ENCODE data around the gene ULK1. TPM values are rescaled to one million over a fixed set of nuclear protein-coding genes. Genes with fewer than 3 reads are reported as not detected.

Gene ULK1
- total RNA-seq, 1 experiment from 2014 or later, result 72.1 TPM

GRCh38 chr12:131919051-131919347 lies 24.6 kb downstream of the ULK1 start:
- no peaks in the 10 kb centered on the region for H3K4me1 ChIP-seq (ENCODE audit: control insufficient read depth, insufficient read depth, low read length)
- DNase-seq (ENCODE audit: low read depth, low spot score) (no peak), ATAC-seq (no peak)
- no peaks in the 10 kb centered on the region for H3K9me3 ChIP-seq (ENCODE audit: control insufficient read depth, insufficient read depth, low read depth, low read length)
- in situ Hi-C loops (cut with HindIII; ENCODE audit: low pct_unique_long_range_greater_than_20kb, low sequenced_read_pairs) (no loop called here), intact Hi-C loops (cut with micrococcal nuclease; ENCODE audit: unreplicated experiment) (no loop called here)
- no peaks in the 10 kb centered on the region for H3K36me3 ChIP-seq (ENCODE audit: control insufficient read depth, insufficient read depth, low read length)
- BruUV-seq (replicated peaks), result no TSS peak
- TF ChIP-seq POLR2AphosphoS5 (IDR thresholded peaks at IDR 0.05; ENCODE audit: low read depth, low read length), result no peak
- TF ChIP-seq SIN3A (IDR thresholded peaks at IDR 0.05; ENCODE audit: borderline replicate concordance, insufficient read depth, low read depth, low read length), result no peak
- TF ChIP-seq CTCF (IDR thresholded peaks at IDR 0.05), result no peak
- no peak for TF ChIP-seq REST (IDR thresholded peaks at IDR 0.05; ENCODE audit: insufficient read depth in 1 of 2, low read depth in 2 of 2, low read length in 1 of 2)
- TF ChIP-seq TCF7L2 (IDR thresholded peaks at IDR 0.05; ENCODE audit: low read depth, low read length), result no peak
- POLR2A ChIA-PET, result no interaction called here
- no peak overlapping the region for H3K27ac ChIP-seq (ENCODE audit: low read length)
- CTCF ChIA-PET, result no interaction called here
- H3K27me3 ChIP-seq (ENCODE audit: control insufficient read depth, insufficient read depth, low read length), result no peaks in the 10 kb centered on the region
- no peak overlapping the region for H3K4me3 ChIP-seq (ENCODE audit: low read depth in 2 of 2, low read length in 2 of 2)

- Histone ChIP-seq H3K27ac (ENCODE audit: low read length) (no peak overlapping the region), H3K4me3 (ENCODE audit: low read depth in 2 of 2, low read length in 2 of 2) (no peak overlapping the region), H3K9me3 (ENCODE audit: control insufficient read depth, insufficient read depth, low read depth, low read length) (no peaks in the 10 kb centered on the region), H3K4me1 (ENCODE audit: control insufficient read depth, insufficient read depth, low read length) (no peaks in the 10 kb centered on the region), H3K27me3 (ENCODE audit: control insufficient read depth, insufficient read depth, low read length) (no peaks in the 10 kb centered on the region), H3K36me3 (ENCODE audit: control insufficient read depth, insufficient read depth, low read length) (no peaks in the 10 kb centered on the region)
- no peak for TF ChIP-seq TCF7L2 (IDR thresholded peaks at IDR 0.05; ENCODE audit: low read depth, low read length)
- no peak for TF ChIP-seq POLR2AphosphoS5 (IDR thresholded peaks at IDR 0.05; ENCODE audit: low read depth, low read length)
- TF ChIP-seq REST (IDR thresholded peaks at IDR 0.05; ENCODE audit: insufficient read depth in 1 of 2, low read depth in 2 of 2, low read length in 1 of 2), result no peak
- TF ChIP-seq SIN3A (IDR thresholded peaks at IDR 0.05; ENCODE audit: borderline replicate concordance, insufficient read depth, low read depth, low read length), result no peak
- TF ChIP-seq CTCF (IDR thresholded peaks at IDR 0.05), result no peak
- in situ Hi-C loops (cut with HindIII; ENCODE audit: low pct_unique_long_range_greater_than_20kb, low sequenced_read_pairs) (no loop called here), intact Hi-C loops (cut with micrococcal nuclease; ENCODE audit: unreplicated experiment) (no loop called here)
- BruUV-seq (replicated peaks), result no TSS peak
- DNase-seq (ENCODE audit: low read depth, low spot score) (no peak), ATAC-seq (peak; percentile 19; the same call in 1 of the 2 replicates)
- ChIA-PET POLR2A (no interaction called here), CTCF (no interaction called here)
Measured at GRCh38 chr12:131919366-131920156, 25.1 kb downstream of the ULK1 start.

All from Panc1 (cell line).